H9 (cell line): ENCODE data around the gene NOL9. TPM values are rescaled to one million over a fixed set of nuclear protein-coding genes. Genes with fewer than 3 reads are reported as not detected.

Experiments used
- DNase-seq: peaks from one replicate; pipeline ENCODE4 v3.0.0-alpha.2; 2017
- H2AFZ ChIP-seq: one replicate; pipeline ENCODE4 v1.6.1; 2013; ENCODE audit warnings: mild to moderate bottlenecking, low read length, control low read depth, moderate library complexity
- H2AK5ac ChIP-seq: 2 replicates; pipeline ENCODE4 v1.6.1; 2013; ENCODE audit warnings: low read length, control low read depth, mixed read lengths; ENCODE audit not compliant: insufficient read length
- H2BK120ac ChIP-seq: one replicate; pipeline ENCODE4 v1.6.1; 2013; ENCODE audit warnings: low read depth, mild to moderate bottlenecking, low read length, control low read depth, inconsistent platforms; ENCODE audit not compliant: poor library complexity, severe bottlenecking
- H2BK12ac ChIP-seq: 2 replicates; pipeline ENCODE4 v1.6.1; 2013; ENCODE audit warnings: low read length, control low read depth, mixed read lengths, low read depth; ENCODE audit not compliant: insufficient read length
- H2BK15ac ChIP-seq: 2 replicates; pipeline ENCODE4 v1.6.1; 2013; ENCODE audit warnings: low read depth, low read length, control low read depth
- H2BK20ac ChIP-seq: one replicate; pipeline ENCODE4 v1.6.1; 2013; ENCODE audit warnings: low read depth, mild to moderate bottlenecking, low read length, control low read depth, inconsistent platforms; ENCODE audit not compliant: poor library complexity, severe bottlenecking
- H2BK5ac ChIP-seq: 2 replicates; pipeline ENCODE4 v1.6.1; 2013; ENCODE audit warnings: low read length, control low read depth, mixed read lengths; ENCODE audit not compliant: insufficient read length
- H3K14ac ChIP-seq: 2 replicates; pipeline ENCODE4 v1.6.1; 2013; ENCODE audit warnings: low read length, control low read depth; ENCODE audit not compliant: insufficient read depth
- H3K18ac ChIP-seq: 2 replicates; pipeline ENCODE4 v1.6.1; 2013; ENCODE audit warnings: low read depth, mild to moderate bottlenecking, mixed read lengths, low read length, control low read depth; ENCODE audit not compliant: insufficient read length
- H3K23ac ChIP-seq: 2 replicates; pipeline ENCODE4 v1.6.1; 2013; ENCODE audit warnings: low read length, control low read depth, mixed read lengths, low read depth; ENCODE audit not compliant: insufficient read length
- H3K23me2 ChIP-seq: 2 replicates; pipeline ENCODE4 v1.6.1; 2013; ENCODE audit warnings: low read depth, mild to moderate bottlenecking, mixed read lengths, low read length, control low read depth; ENCODE audit not compliant: insufficient read length, poor library complexity, severe bottlenecking
- H3K27ac ChIP-seq: 2 replicates; pipeline ENCODE4 v1.5.1; 2013; ENCODE audit warnings: low read length, control low read depth, mixed read lengths, low read depth; ENCODE audit not compliant: insufficient read length
- H3K27me3 ChIP-seq: 2 replicates; pipeline ENCODE4 v1.6.1; 2013; ENCODE audit warnings: low read length, control low read depth, inconsistent platforms; ENCODE audit not compliant: insufficient read depth
- H3K4ac ChIP-seq: 2 replicates; pipeline ENCODE4 v1.6.1; 2013; ENCODE audit warnings: low read depth, mild to moderate bottlenecking, control low read depth, inconsistent platforms, low read length, moderate library complexity
- H3K4me1 ChIP-seq: 2 replicates; pipeline ENCODE4 v1.6.1; 2013; ENCODE audit warnings: low read length, control low read depth, inconsistent platforms; ENCODE audit not compliant: insufficient read depth
- H3K4me2 ChIP-seq: 2 replicates; pipeline ENCODE4 v1.6.1; 2013; ENCODE audit warnings: low read length, control low read depth, mixed read lengths; ENCODE audit not compliant: insufficient read length, insufficient read depth
- H3K56ac ChIP-seq: 2 replicates; pipeline ENCODE4 v1.6.1; 2013; ENCODE audit warnings: low read depth, mild to moderate bottlenecking, mixed read lengths, low read length, control low read depth; ENCODE audit not compliant: insufficient read length
- H3K79me1 ChIP-seq: 2 replicates; pipeline ENCODE4 v1.6.1; 2013; ENCODE audit warnings: low read depth, mild to moderate bottlenecking, moderate library complexity, low read length, control low read depth, inconsistent platforms; ENCODE audit not compliant: insufficient read depth, poor library complexity, severe bottlenecking
- H3K79me2 ChIP-seq: 2 replicates; pipeline ENCODE4 v1.6.1; 2013; ENCODE audit warnings: low read length, control low read depth, inconsistent platforms; ENCODE audit not compliant: insufficient read depth
- H3K9ac ChIP-seq: 2 replicates; pipeline ENCODE4 v1.6.1; 2013; ENCODE audit warnings: low read length, control low read depth, mixed read lengths; ENCODE audit not compliant: insufficient read length; ENCODE audit errors: extremely low read depth
- H3K9me3 ChIP-seq: one replicate; pipeline ENCODE4 v1.6.1; 2013; ENCODE audit warnings: low read depth, low read length, inconsistent platforms; ENCODE audit not compliant: control insufficient read depth
- H3T11ph ChIP-seq: one replicate; pipeline ENCODE4 v1.6.1; 2013; ENCODE audit warnings: mild to moderate bottlenecking, low read length, control low read depth, inconsistent platforms
- H4K20me1 ChIP-seq: one replicate; pipeline ENCODE4 v1.6.1; 2013; ENCODE audit not compliant: control insufficient read depth, insufficient read length, insufficient read depth
- H4K5ac ChIP-seq: 2 replicates; pipeline ENCODE4 v1.6.1; 2013; ENCODE audit warnings: low read depth, mild to moderate bottlenecking, mixed read lengths, low read length, control low read depth; ENCODE audit not compliant: insufficient read length
- H4K8ac ChIP-seq: replicated peaks from 2 replicates; pipeline ENCODE4 v1.6.1; 2013; ENCODE audit warnings: low read length, control low read depth, mixed read lengths, low read depth; ENCODE audit not compliant: insufficient read length
- H4K91ac ChIP-seq: 2 replicates; pipeline ENCODE4 v1.6.1; 2013; ENCODE audit warnings: low read depth, mild to moderate bottlenecking, moderate library complexity, mixed read lengths, low read length, control low read depth; ENCODE audit not compliant: insufficient read length
- H3K27ac Mint-ChIP-seq, 3 experiments: 2 replicates in 2 of 3; 3 replicates in 1 of 3; pipeline ENCODE4 v1.8.0; 2020 to 2021; ENCODE audit warnings: mixed read lengths in 3 of 3, mild to moderate bottlenecking in 1 of 3, moderate library complexity in 1 of 3
- H3K27me3 Mint-ChIP-seq: 2 replicates; pipeline ENCODE4 v1.8.0; 2021; ENCODE audit warnings: low read depth, mild to moderate bottlenecking, moderate library complexity, mixed read lengths
- H3K36me3 Mint-ChIP-seq, 3 experiments: 2 replicates in 2 of 3; 3 replicates in 1 of 3; pipeline ENCODE4 v1.8.0; 2020 to 2021; ENCODE audit warnings: low read depth in 3 of 3, mixed read lengths in 3 of 3; ENCODE audit not compliant: insufficient read depth in 1 of 3
- H3K4me1 Mint-ChIP-seq, 2 experiments: 2 replicates each; pipeline ENCODE4 v1.8.0; 2020; ENCODE audit warnings: mixed read lengths in 2 of 2
- H3K4me3 Mint-ChIP-seq, 2 experiments: 2 replicates in 1 of 2; 3 replicates in 1 of 2; pipeline ENCODE4 v1.8.0; 2020 to 2021; ENCODE audit warnings: mild to moderate bottlenecking in 2 of 2, mixed read lengths in 2 of 2, moderate library complexity in 1 of 2
- H3K9me3 Mint-ChIP-seq, 2 experiments: 2 replicates in 1 of 2; 3 replicates in 1 of 2; pipeline ENCODE4 v1.8.0; 2020; ENCODE audit warnings: mild to moderate bottlenecking in 2 of 2, mixed read lengths in 2 of 2, moderate library complexity in 1 of 2
- WGBS: extraction: QIAGEN DNeasy Blood & Tissue Kit; methylation state at CpG from one replicate; pipeline ENCODE4 v1.1.7; 2013; ENCODE audit warnings: missing lambda C conversion rate, low lambda C conversion rate, mixed read lengths; ENCODE audit not compliant: insufficient read length; ENCODE audit errors: extremely low coverage; 5-methylcytosine and 5-hydroxymethylcytosine counted together
- total RNA-seq: library from RNA; stranded (reverse); gene quantifications from 2 replicates; pipeline ENCODE4 v1.2.1, GENCODE V29; 2021
- TF ChIP-seq, protein P1 (sequence below): fragments of 200-600 bp; sonication (generic); conservative IDR thresholded peaks from 3 replicates; pipeline ENCODE4 v1.8.0; 2021; ENCODE audit warnings: antibody characterized with exemption, mild to moderate bottlenecking

NOL9 gene
- total RNA-seq, 1 experiment from 2014 or later, result 50.4 TPM

- H3K4me3 Mint-ChIP-seq, result no peak overlapping the region
- H3K36me3 Mint-ChIP-seq, result no peaks in the 10 kb centered on the region
These were observed 46.8 kb downstream of the NOL9 start for GRCh38 chr1:6507461-6507911.

More at GRCh38 chr1:6507461-6507911, 46.8 kb downstream of the NOL9 start:
- Histone ChIP-seq H4K91ac (no peak overlapping the region), H2BK12ac (no peak overlapping the region), H3K23me2 (no peaks in the 10 kb centered on the region), H3K4me2 (no peak overlapping the region), H3K56ac (no peak overlapping the region), H2AFZ (no peak overlapping the region), H4K5ac (no peak overlapping the region), H3K79me1 (no peaks in the 10 kb centered on the region), H3K27me3 (no peaks in the 10 kb centered on the region), H2AK5ac (no peak overlapping the region), H2BK5ac (no peak overlapping the region), H3K14ac (no peak overlapping the region), H2BK20ac (no peak overlapping the region), H3K4me1 (no peaks in the 10 kb centered on the region), H3K79me2 (no peaks in the 10 kb centered on the region), H3K9ac (no peak overlapping the region), H3K27ac (no peak overlapping the region), H3K23ac (no peak overlapping the region), H3K18ac (no peak overlapping the region), H4K8ac (no peak overlapping the region), H2BK15ac (no peak overlapping the region), H4K20me1 (no peaks in the 10 kb centered on the region), H3T11ph (no peak overlapping the region), H3K4ac (no peak overlapping the region), H3K9me3 (no peaks in the 10 kb centered on the region), H2BK120ac (no peak overlapping the region)
- H3K4me1 Mint-ChIP-seq, result peaks cover 0 to 3% of the 10 kb centered on the region in 2 experiments; a peak in 2 of 4 replicates
- DNase-seq, result no peak
- 0 out of 2 replicates have a peak, but pooled peaks cover 2% of the 10 kb centered on the region for H3K27me3 Mint-ChIP-seq
- TF ChIP-seq, protein P1, sequence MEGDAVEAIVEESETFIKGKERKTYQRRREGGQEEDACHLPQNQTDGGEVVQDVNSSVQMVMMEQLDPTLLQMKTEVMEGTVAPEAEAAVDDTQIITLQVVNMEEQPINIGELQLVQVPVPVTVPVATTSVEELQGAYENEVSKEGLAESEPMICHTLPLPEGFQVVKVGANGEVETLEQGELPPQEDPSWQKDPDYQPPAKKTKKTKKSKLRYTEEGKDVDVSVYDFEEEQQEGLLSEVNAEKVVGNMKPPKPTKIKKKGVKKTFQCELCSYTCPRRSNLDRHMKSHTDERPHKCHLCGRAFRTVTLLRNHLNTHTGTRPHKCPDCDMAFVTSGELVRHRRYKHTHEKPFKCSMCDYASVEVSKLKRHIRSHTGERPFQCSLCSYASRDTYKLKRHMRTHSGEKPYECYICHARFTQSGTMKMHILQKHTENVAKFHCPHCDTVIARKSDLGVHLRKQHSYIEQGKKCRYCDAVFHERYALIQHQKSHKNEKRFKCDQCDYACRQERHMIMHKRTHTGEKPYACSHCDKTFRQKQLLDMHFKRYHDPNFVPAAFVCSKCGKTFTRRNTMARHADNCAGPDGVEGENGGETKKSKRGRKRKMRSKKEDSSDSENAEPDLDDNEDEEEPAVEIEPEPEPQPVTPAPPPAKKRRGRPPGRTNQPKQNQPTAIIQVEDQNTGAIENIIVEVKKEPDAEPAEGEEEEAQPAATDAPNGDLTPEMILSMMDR, result no peak
- no CpG with 5 or more reads among the region's 12 CpGs for WGBS
- H3K9me3 Mint-ChIP-seq, result no peaks in the 10 kb centered on the region
- H3K27ac Mint-ChIP-seq, result no peak overlapping the region
